Fibroblast of lung (primary cell): ENCODE results near the gene CLIC6. TPM values are rescaled to one million over a fixed set of nuclear protein-coding genes. Genes with fewer than 3 reads are reported as not detected.

Experiments used
- DNase-seq, 2 donors: peaks; one replicate each; pipeline versions ENCODE4 v3.0.0 to v3.0.0-alpha.2; 2010; ENCODE audit warnings: low read depth in 2 of 2
- H2AFZ ChIP-seq: 2 replicates; pipeline ENCODE4 v1.5.1; 2012; ENCODE audit warnings: low read length, control low read depth, inconsistent platforms
- H3K27ac ChIP-seq: 2 replicates; pipeline ENCODE4 v1.5.1; 2011; ENCODE audit warnings: low read length, control low read depth; ENCODE audit not compliant: insufficient read depth
- H3K27me3 ChIP-seq: 2 replicates; pipeline ENCODE4 v1.5.1; 2011; ENCODE audit warnings: mild to moderate bottlenecking, low read length; ENCODE audit not compliant: control insufficient read depth, insufficient read depth
- H3K36me3 ChIP-seq: 2 replicates; pipeline ENCODE4 v1.5.1; 2011; ENCODE audit warnings: low read length; ENCODE audit not compliant: control insufficient read depth, insufficient read depth
- H3K4me1 ChIP-seq: 2 replicates; pipeline ENCODE4 v1.5.1; 2011; ENCODE audit warnings: low read length; ENCODE audit not compliant: control insufficient read depth, insufficient read depth; ENCODE audit errors: extremely low read depth
- H3K4me2 ChIP-seq: 2 replicates; pipeline ENCODE4 v1.5.1; 2011; ENCODE audit warnings: low read length, control low read depth; ENCODE audit not compliant: insufficient read depth; ENCODE audit errors: extremely low read depth
- H3K4me3 ChIP-seq, 4 experiments: fragments of 200-600 bp in 1 of 4; sonication (generic) in 1 of 4; replicated peaks in 1 of 4; 2 replicates each; pipeline ENCODE4 v1.5.1; 2011 to 2016; ENCODE audit warnings: low read length in 4 of 4, low read depth in 3 of 4, mild to moderate bottlenecking in 3 of 4, control low read depth in 2 of 4, inconsistent platforms in 1 of 4, mixed read lengths in 1 of 4; ENCODE audit not compliant: insufficient read depth in 1 of 4; ENCODE audit errors: control extremely low read depth in 1 of 4
- H3K79me2 ChIP-seq: 2 replicates; pipeline ENCODE4 v1.5.1; 2012; ENCODE audit warnings: mild to moderate bottlenecking, low read length, inconsistent platforms; ENCODE audit not compliant: control insufficient read depth, insufficient read depth
- H3K9ac ChIP-seq: 2 replicates; pipeline ENCODE4 v1.5.1; 2011; ENCODE audit warnings: mild to moderate bottlenecking, low read length, control low read depth; ENCODE audit not compliant: insufficient read depth
- H3K9me3 ChIP-seq: 2 replicates; pipeline ENCODE4 v1.5.1; 2012; ENCODE audit warnings: low read depth, low read length; ENCODE audit not compliant: control insufficient read depth, insufficient read depth
- H4K20me1 ChIP-seq: 2 replicates; pipeline ENCODE4 v1.5.1; 2011; ENCODE audit warnings: low read length; ENCODE audit not compliant: control insufficient read depth, insufficient read depth; ENCODE audit errors: extremely low read depth
- CTCF ChIP-seq, 2 donors: IDR thresholded peaks in 1 of 2; conservative IDR thresholded peaks in 1 of 2; 1 replicate in 1 of 2; 2 replicates in 1 of 2; pipeline ENCODE4 v1.5.1; 2011 to 2012; ENCODE audit warnings: low read length in 2 of 2, control low read depth in 1 of 2, inconsistent platforms in 1 of 2, low read depth in 1 of 2, mild to moderate bottlenecking in 1 of 2
- EZH2 ChIP-seq: IDR thresholded peaks from 2 replicates; pipeline ENCODE4 v1.5.1; 2012; ENCODE audit warnings: low read length, control low read depth, mild to moderate bottlenecking; ENCODE audit errors: missing control alignments
- polyA plus RNA-seq, 2 donors: library from polyadenylated mRNA; depleted of rRNA in 1 of 2; stranded (reverse) in 1 of 2; unstranded in 1 of 2; fragments of >200 nt; gene quantifications; 2 replicates each; pipeline ENCODE4 v1.2.1, GENCODE V29; 2011 to 2012; ENCODE audit warnings: missing spikeins in 1 of 2
- total RNA-seq: library from RNA; depleted of rRNA; stranded (reverse); fragments of >200 nt; gene quantifications from 2 replicates; pipeline ENCODE4 v1.2.1, GENCODE V29; 2014

Gene CLIC6
- total and polyA plus RNA-seq, 2 donors (not counting 1 experiment from before 2014, with no cell fraction given) = 2.0 to 5.3 TPM

GRCh38 chr21:34688715-34689114, 19.9 kb downstream of the CLIC6 start:
- Histone ChIP-seq H3K9me3 (no peaks in the 10 kb centered on the region), H3K27ac (no peak overlapping the region), H3K27me3 (peaks cover 2% of the 10 kb centered on the region), H3K9ac (no peak overlapping the region), H4K20me1 (no peaks in the 10 kb centered on the region), H3K4me2 (no peak overlapping the region), H2AFZ (no peak overlapping the region), H3K4me3 (no peak overlapping the region), H3K4me1 (no peaks in the 10 kb centered on the region), H3K36me3 (no peaks in the 10 kb centered on the region), H3K79me2 (no peaks in the 10 kb centered on the region)
- DNase-seq = no peak
- TF ChIP-seq EZH2 = no peak
- no peak for TF ChIP-seq CTCF (conservative IDR thresholded peaks at IDR 0.05 in 1 of 2, IDR thresholded peaks at IDR 0.05 in 1 of 2; ENCODE audit: low read depth in 1 of 2, low read length in 2 of 2)

GRCh38 chr21:34690041-34690792, 21.4 kb downstream of the CLIC6 start:
- H4K20me1 ChIP-seq = no peaks in the 10 kb centered on the region
- H3K27me3 ChIP-seq = peaks cover under 1% of the 10 kb centered on the region
- no peak for DNase-seq
- no peaks in the 10 kb centered on the region for H3K36me3 ChIP-seq
- H3K4me1 ChIP-seq = no peaks in the 10 kb centered on the region
- H2AFZ ChIP-seq = no peak overlapping the region
- TF ChIP-seq EZH2 (no peak), CTCF (conservative IDR thresholded peaks at IDR 0.05 in 1 of 2, IDR thresholded peaks at IDR 0.05 in 1 of 2; ENCODE audit: low read depth in 1 of 2, low read length in 2 of 2) (no peak)
- H3K4me3 ChIP-seq = no peak overlapping the region
- no peaks in the 10 kb centered on the region for H3K79me2 ChIP-seq
- no peaks in the 10 kb centered on the region for H3K9me3 ChIP-seq
- H3K27ac ChIP-seq = no peak overlapping the region
- H3K4me2 ChIP-seq = no peak overlapping the region
- no peak overlapping the region for H3K9ac ChIP-seq

- Histone ChIP-seq H3K9me3 (no peaks in the 10 kb centered on the region), H3K79me2 (no peaks in the 10 kb centered on the region)
These were observed 22.0 kb downstream of the CLIC6 start for GRCh38 chr21:34690793-34691175.

More at GRCh38 chr21:34690793-34691175, 22.0 kb downstream of the CLIC6 start:
- H3K27ac ChIP-seq = no peak overlapping the region
- H4K20me1 ChIP-seq = no peaks in the 10 kb centered on the region
- H3K36me3 ChIP-seq = no peaks in the 10 kb centered on the region
- DNase-seq = no peak
- TF ChIP-seq EZH2 (no peak), CTCF (conservative IDR thresholded peaks at IDR 0.05 in 1 of 2, IDR thresholded peaks at IDR 0.05 in 1 of 2; ENCODE audit: low read depth in 1 of 2, low read length in 2 of 2) (no peak)
- H3K9ac ChIP-seq = no peak overlapping the region
- H3K4me1 ChIP-seq = peaks cover under 1% of the 10 kb centered on the region
- no peaks in the 10 kb centered on the region for H3K27me3 ChIP-seq
- no peak overlapping the region for H3K4me2 ChIP-seq
- no peak overlapping the region for H2AFZ ChIP-seq
- no peak overlapping the region for H3K4me3 ChIP-seq
